ENCODE results near the gene PI4KA. TPM values are rescaled to one million over a fixed set of nuclear protein-coding genes. Genes with fewer than 3 reads are reported as not detected.
A peak's percentile ranks its signal among the peaks of the same experiment; 100 is the strongest.
"Not testable (repeated sequence)": the region's sequence is repeated elsewhere in the genome, so short reads cannot be mapped to it uniquely, and the experiment has no call there.

The PI4KA gene
- total RNA-seq, 2 donors from 2014 or later, result 68.3 to 97.6 TPM

- DNase-seq (ENCODE audit: low spot score in 2 of 2); ATAC-seq; H3K36me3 Mint-ChIP-seq; H3K9me3 Mint-ChIP-seq; H3K27ac Mint-ChIP-seq: not testable (repeated sequence)
These were observed 158.8 kb downstream of the PI4KA start for GRCh38 chr22:20699856-20700255.

GRCh38 chr22:20697481-20698113 is 161.0 kb downstream of the PI4KA start:
- H3K9me3 Mint-ChIP-seq, H3K27ac Mint-ChIP-seq, H3K36me3 Mint-ChIP-seq: not testable (repeated sequence)
- peak; percentile 63 to 65 for ATAC-seq
- DNase-seq (ENCODE audit: low spot score in 2 of 2), result peak; percentile 82 to 85

- not testable (repeated sequence) for H3K9me3 Mint-ChIP-seq; H3K36me3 Mint-ChIP-seq; ATAC-seq; H3K27ac Mint-ChIP-seq; DNase-seq (ENCODE audit: low spot score in 2 of 2)
These were observed 162.6 kb downstream of the PI4KA start for GRCh38 chr22:20696056-20696455.

GRCh38 chr22:20695205-20695604 is 163.4 kb downstream of the PI4KA start:
- DNase-seq (ENCODE audit: low spot score in 2 of 2); H3K9me3 Mint-ChIP-seq; H3K27ac Mint-ChIP-seq; ATAC-seq; H3K36me3 Mint-ChIP-seq: not testable (repeated sequence)

- not testable (repeated sequence) for ATAC-seq; DNase-seq (ENCODE audit: low spot score in 2 of 2); H3K9me3 Mint-ChIP-seq; H3K27ac Mint-ChIP-seq; H3K36me3 Mint-ChIP-seq
These were observed 164.4 kb downstream of the PI4KA start for GRCh38 chr22:20694256-20694655.

GRCh38 chr22:20692926-20693325 is 165.7 kb downstream of the PI4KA start:
- not testable (repeated sequence) for ATAC-seq, H3K9me3 Mint-ChIP-seq, H3K36me3 Mint-ChIP-seq, H3K27ac Mint-ChIP-seq
- peak in 1 of 2 donors; percentile 23 for DNase-seq (ENCODE audit: low spot score in 2 of 2)

GRCh38 chr22:20690586-20691317 is 167.9 kb downstream of the PI4KA start:
- ATAC-seq; DNase-seq (ENCODE audit: low spot score in 2 of 2); H3K9me3 Mint-ChIP-seq; H3K36me3 Mint-ChIP-seq; H3K27ac Mint-ChIP-seq: not testable (repeated sequence)

GRCh38 chr22:20687356-20688172 is 171.0 kb downstream of the PI4KA start:
- not testable (repeated sequence) for ATAC-seq; H3K36me3 Mint-ChIP-seq; H3K27ac Mint-ChIP-seq; DNase-seq (ENCODE audit: low spot score in 2 of 2); H3K9me3 Mint-ChIP-seq

- not testable (repeated sequence) for H3K36me3 Mint-ChIP-seq; H3K9me3 Mint-ChIP-seq; H3K27ac Mint-ChIP-seq; DNase-seq (ENCODE audit: low spot score in 2 of 2); ATAC-seq
These were observed 172.8 kb downstream of the PI4KA start for GRCh38 chr22:20685764-20686163.

GRCh38 chr22:20678792-20679435 is 179.7 kb downstream of the PI4KA start:
- ATAC-seq; H3K36me3 Mint-ChIP-seq; H3K27ac Mint-ChIP-seq; H3K9me3 Mint-ChIP-seq; DNase-seq (ENCODE audit: low spot score in 2 of 2): not testable (repeated sequence)

GRCh38 chr22:20677684-20678242 is 180.8 kb downstream of the PI4KA start:
- ATAC-seq (no peak), DNase-seq (ENCODE audit: low spot score in 2 of 2) (no peak)
- no peak overlapping the region for H3K27ac Mint-ChIP-seq
- H3K36me3 Mint-ChIP-seq, result peaks cover 0 to 5% of the 10 kb centered on the region in 2 donors
- no peaks in the 10 kb centered on the region for H3K9me3 Mint-ChIP-seq

- H3K9me3 Mint-ChIP-seq; ATAC-seq; H3K36me3 Mint-ChIP-seq; H3K27ac Mint-ChIP-seq; DNase-seq (ENCODE audit: low spot score in 2 of 2): not testable (repeated sequence)
These were observed 183.0 kb downstream of the PI4KA start for GRCh38 chr22:20675613-20676012.

- ATAC-seq (no peak), DNase-seq (ENCODE audit: low spot score in 2 of 2) (no peak)
- Mint-ChIP-seq H3K9me3 (no peaks in the 10 kb centered on the region), H3K27ac (no peak overlapping the region), H3K36me3 (peaks cover 0 to 5% of the 10 kb centered on the region in 2 donors)
These were observed 183.6 kb downstream of the PI4KA start for GRCh38 chr22:20674998-20675397.

- ATAC-seq, result no peak
These were observed 185.1 kb downstream of the PI4KA start for GRCh38 chr22:20673295-20674195.

GRCh38 chr22:20672732-20673131 is 185.9 kb downstream of the PI4KA start:
- Mint-ChIP-seq H3K27ac (no peak overlapping the region), H3K36me3 (no peaks in the 10 kb centered on the region), H3K9me3 (no peaks in the 10 kb centered on the region)
- no peak for ATAC-seq
- no peak for DNase-seq (ENCODE audit: low spot score in 2 of 2)

More at GRCh38 chr22:20673295-20674195, 185.1 kb downstream of the PI4KA start:
- Mint-ChIP-seq H3K9me3 (no peaks in the 10 kb centered on the region), H3K36me3 (no peaks in the 10 kb centered on the region), H3K27ac (no peak overlapping the region)
- DNase-seq (ENCODE audit: low spot score in 2 of 2), result no peak

- DNase-seq (ENCODE audit: low spot score in 2 of 2) (no peak), ATAC-seq (no peak)
- no peak overlapping the region for H3K27ac Mint-ChIP-seq
These were observed 186.6 kb downstream of the PI4KA start for GRCh38 chr22:20672082-20672424.

More at GRCh38 chr22:20672082-20672424, 186.6 kb downstream of the PI4KA start:
- Mint-ChIP-seq H3K36me3 (no peaks in the 10 kb centered on the region), H3K9me3 (no peaks in the 10 kb centered on the region)

Measured in activated naive CD4-positive, alpha-beta T cell treated with anti-CD3 and anti-CD28 coated beads, Interleukin-2, amount 50 U/mL, for 72 hours (primary cell).